GM13976 (cell line): ENCODE data around the gene GNG14.
A peak's percentile ranks its signal among the peaks of the same experiment; 100 is the strongest.

Experiments used
- DNase-seq: peaks from one replicate; pipeline ENCODE4 v3.0.0; 2012; ENCODE audit warnings: low spot score
- in situ Hi-C: fragments of 300-500 bp; cut with MboI; formaldehyde crosslinking; loops from one replicate; pipeline ENCODE4 v1.12.0; 2022; ENCODE audit warnings: low sequenced_read_pairs, mixed read lengths, inconsistent platforms; ENCODE audit not compliant: unreplicated experiment
- TF ChIP-seq, protein P1 (sequence below): IDR thresholded peaks from 2 replicates; pipeline ENCODE4 v1.5.1; 2012; ENCODE audit warnings: borderline replicate concordance, mild to moderate bottlenecking; ENCODE audit not compliant: insufficient read depth; ENCODE audit errors: extremely low read depth, missing control alignments, control extremely low read depth

GNG14 gene

DNA sequence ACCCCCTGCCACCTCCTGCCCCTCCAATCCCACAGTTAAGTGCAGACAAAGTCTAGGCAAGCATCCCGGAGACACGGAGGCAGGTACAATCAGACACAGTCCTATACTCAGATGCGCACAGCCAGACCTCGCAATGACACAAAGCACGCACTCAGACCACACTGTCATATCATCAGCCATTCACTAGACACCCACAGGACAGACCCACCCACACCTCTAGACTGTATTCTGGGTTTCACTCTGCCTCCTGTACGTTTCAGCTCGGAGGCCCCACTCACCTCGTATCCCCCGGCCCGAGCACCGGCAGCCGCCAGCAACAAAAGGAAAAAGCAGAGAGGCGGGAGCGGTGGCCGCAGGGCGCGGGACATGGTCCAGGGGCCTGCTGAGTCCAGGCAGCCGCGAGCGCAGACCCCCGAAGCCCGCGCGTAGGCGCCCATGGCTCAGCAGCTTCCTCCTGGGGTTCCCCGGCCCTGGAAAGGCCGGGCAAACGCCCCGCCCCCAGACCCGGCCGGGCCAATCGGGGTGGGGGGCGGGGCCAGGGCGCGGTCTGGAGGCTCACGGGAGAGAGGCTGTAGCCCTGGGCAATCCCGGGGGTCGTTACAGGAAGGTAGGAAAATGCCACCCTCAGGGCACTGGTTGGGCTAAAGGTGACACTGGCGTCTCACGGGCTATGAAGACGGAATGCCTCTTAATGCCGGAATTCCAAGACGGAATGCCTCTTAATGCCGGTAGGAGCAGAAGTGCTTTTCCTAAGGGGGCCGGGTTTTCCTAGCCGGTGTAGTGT, 21.3 kb upstream of the GNG14 start, which contains the start of the genes MAN2B1 and WDR83:
Gene MAN2B1, minus strand, starts transcription at position 478 of the 784 bp plus-strand sequence. Its CDS starts 41 bp downstream, at position 437.
Gene WDR83, plus strand, starts transcription at position 543 of the 784 bp plus-strand sequence. CDS start 2,984 bp downstream, outside the sequence.
- TF ChIP-seq, protein P1, sequence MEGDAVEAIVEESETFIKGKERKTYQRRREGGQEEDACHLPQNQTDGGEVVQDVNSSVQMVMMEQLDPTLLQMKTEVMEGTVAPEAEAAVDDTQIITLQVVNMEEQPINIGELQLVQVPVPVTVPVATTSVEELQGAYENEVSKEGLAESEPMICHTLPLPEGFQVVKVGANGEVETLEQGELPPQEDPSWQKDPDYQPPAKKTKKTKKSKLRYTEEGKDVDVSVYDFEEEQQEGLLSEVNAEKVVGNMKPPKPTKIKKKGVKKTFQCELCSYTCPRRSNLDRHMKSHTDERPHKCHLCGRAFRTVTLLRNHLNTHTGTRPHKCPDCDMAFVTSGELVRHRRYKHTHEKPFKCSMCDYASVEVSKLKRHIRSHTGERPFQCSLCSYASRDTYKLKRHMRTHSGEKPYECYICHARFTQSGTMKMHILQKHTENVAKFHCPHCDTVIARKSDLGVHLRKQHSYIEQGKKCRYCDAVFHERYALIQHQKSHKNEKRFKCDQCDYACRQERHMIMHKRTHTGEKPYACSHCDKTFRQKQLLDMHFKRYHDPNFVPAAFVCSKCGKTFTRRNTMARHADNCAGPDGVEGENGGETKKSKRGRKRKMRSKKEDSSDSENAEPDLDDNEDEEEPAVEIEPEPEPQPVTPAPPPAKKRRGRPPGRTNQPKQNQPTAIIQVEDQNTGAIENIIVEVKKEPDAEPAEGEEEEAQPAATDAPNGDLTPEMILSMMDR = no peak
- peak; percentile 95 for DNase-seq
- in situ Hi-C loops = no loop called here

DNA sequence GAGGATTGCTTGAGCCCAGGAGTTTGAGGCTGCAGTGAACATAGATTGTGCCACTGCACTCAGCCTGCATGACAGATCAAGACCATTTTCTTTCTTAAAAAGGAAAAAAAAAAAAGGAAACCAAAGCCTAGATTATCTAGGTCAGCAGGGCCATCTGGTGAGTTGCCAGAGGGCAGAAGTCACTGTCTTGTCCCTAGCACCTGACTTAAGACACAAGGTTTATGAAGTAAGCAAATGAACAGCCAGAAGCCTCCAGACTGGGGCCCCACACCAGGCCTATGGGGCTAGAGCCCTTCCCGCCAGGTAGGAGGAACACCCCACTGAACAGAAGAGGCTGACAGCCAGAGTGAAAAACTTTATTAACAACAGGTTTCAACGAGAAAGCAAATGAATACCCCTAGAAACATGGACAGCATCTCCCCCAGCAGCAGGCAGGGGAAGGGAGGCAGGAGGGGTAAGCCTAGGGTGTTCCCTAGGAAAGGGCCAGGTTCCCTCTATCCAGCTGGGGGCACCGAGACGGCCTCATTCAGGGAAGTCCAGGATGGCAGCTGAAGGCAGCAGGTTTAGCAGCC, 20.0 kb upstream of the GNG14 start:
- no peak for DNase-seq
- TF ChIP-seq, protein P1 = no peak
- in situ Hi-C loops = no loop called here

DNA sequence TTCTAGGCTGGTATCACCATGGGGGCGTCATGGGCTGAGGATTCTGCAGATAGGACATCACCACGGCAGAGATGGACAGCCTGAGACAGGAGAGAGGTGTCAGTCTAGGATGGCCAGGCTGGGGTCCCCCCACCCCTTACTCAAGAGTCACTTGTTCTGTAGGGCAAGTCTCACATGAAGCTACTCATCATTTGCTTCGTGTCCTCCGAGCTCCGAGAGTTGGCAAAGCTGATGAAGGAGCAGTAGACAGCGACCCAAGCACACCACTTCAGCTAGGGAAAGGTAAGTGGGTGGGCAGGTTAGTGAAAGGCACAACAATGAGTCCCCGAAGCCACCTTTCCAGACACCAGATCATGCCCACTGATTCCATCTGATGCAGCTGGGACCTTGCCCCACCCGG, 19.5 kb upstream of the GNG14 start:
- TF ChIP-seq, protein P1 = no peak
- in situ Hi-C loops = no loop called here
- DNase-seq = no peak

DNA sequence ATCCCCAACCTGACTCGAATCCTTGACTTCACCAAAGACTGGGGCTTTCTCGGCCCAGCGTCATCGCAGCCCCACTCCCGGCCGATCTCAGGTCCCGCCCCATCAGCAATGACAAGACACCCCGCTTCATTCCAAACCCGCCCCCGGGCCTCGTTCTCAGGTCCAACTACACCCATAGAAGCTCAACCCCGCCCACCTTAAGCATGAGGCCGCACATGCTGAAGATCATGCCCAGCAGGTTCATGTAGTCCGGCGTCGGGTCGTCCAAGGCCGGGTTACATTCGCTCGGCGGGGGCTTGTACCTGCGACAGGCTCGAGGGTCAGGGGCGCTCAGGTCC, 18.9 kb upstream of the GNG14 start:
- DNase-seq = peak; percentile 67
- in situ Hi-C loops = no loop called here
- TF ChIP-seq, protein P1 = no peak

DNA sequence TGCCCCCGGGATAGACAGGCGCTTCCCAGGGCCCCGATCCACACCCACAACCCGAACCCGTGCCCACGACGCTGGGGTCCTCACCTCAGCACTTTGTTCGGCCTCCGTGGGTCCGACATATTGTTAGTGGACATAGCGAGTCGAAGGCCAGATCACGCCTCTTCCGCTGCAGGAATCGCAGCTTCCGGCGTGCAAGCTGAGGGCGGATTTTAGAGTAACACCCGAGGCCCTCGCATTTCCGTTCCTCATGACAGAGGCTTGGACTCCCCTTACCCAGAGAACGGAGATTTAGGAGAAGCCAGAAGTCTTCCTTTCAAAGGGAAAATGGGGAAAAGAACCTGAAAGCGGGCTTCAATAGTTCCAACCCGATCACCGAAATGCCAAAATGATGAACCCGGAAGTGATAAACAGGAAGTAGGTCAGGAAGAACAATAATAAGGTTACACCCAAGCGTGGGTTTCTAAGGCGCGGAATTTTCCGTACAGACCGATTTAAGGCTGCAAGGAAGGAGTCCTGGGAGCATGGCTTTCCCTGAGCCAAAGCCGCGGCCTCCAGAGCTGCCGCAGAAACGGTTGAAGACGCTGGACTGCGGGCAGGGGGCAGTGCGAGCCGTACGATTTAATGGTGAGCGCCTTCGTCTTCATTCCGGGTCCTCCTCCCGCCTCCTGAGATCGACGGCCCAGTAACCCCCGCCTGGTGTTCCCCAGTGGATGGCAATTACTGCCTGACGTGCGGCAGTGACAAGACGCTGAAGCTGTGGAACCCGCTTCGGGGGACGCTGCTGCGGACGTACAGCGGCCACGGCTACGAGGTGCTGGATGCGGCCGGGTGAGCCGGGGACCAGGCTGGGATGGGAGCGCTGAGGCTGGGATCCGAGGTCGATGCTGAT, 18.3 kb upstream of the GNG14 start:
- in situ Hi-C loops = loop anchor here (10.0 kb wide), 1 partner anchor 95 kb away; no protein-coding TSS in a partner anchor
- TF ChIP-seq, protein P1 = no peak

More for the DNA sequence above, 18.3 kb upstream of the GNG14 start:
- peak; percentile 85 for DNase-seq
